ENCODE measurements around the gene RMC1.
"Not testable (repeated sequence)": the region's sequence is repeated elsewhere in the genome, so short reads cannot be mapped to it uniquely, and the experiment has no call there.

Gene RMC1

DNA sequence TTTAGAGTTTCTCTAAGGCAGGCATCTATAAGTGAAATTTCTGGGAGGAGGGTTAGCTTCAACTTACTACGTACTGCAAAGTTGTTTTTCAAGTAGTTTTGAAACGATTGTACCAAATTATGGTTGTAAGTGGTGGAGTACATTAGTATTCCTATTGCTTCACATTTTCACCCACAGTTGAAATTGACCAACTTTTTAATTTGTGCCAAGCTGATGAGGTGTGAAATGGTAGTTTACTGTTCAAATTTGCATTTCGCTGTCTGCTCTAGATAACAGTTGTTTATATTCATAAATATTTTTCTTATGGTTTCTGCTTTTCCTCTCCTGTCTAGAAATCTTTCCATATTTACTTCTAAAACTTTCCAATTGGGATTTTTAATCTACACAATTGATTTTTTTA is 64.4 kb downstream of the RMC1 start:
- DNase-seq: no peak

DNA sequence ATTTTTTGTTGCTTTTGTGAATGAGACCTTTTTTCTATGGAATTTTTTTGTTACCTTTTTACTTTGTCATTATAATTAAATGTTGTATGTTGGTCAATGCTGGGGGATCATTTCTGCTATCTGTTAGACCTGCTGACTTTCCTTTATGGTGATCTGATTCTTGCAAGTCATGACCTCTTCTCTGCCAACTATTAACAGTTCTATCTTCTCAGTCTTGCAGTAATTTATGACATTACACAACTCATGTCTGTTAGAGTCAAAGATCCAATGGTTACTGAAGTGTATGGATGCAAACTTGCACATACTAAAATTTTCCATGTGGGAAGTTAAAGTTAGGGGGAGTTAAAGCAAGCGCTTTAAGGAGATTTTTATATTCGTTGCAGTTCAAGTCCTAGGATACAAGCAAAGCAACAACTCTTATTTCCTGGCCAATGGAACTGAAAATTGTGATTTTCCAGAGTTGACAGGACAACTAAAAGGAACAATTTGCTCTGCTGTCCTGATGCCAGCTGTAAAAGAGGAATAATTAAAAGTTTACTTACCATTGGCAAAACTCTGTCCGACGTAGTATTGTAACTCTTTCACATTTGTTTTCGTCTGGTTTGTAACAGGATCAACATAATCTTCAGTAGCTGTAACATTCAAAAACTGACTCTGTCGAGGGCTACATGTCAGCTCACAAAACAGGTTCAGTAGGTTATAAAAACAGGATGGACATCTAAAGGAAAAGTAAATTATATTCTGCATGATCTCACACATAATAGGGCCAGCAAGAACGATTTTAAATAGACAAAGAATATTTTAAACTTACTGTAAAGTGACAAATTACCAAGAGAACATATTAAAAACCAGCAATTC is 65.2 kb downstream of the RMC1 start:
- no peak for DNase-seq

GRCh38 chr18:23569299-23570063 is 66.2 kb downstream of the RMC1 start:
- DNase-seq: no peak

- no peak for DNase-seq
Observed at GRCh38 chr18:23570912-23571504, 67.7 kb downstream of the RMC1 start.

GRCh38 chr18:23572012-23572411 is 68.7 kb downstream of the RMC1 start:
- DNase-seq: no peak

DNA sequence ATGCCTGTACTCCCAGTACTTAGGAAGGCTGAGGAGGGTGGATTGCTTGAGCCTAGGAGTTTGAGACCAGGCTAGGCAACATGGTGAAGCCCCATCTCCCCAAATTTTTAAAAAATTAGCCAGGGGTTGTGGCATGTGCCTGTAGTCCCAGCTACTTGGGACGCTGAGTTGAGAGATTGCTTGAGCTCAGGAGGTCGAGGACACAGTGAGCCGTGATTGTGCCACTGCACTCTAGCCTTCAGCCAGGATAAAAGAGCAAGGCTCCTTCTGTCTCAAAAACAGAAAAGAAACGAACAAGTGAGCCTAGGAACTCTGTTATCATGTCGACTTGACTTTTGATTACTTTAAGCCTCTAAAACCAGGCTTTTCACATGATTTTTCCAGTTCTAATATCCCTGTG is 69.3 kb downstream of the RMC1 start:
- DNase-seq: no peak

DNA sequence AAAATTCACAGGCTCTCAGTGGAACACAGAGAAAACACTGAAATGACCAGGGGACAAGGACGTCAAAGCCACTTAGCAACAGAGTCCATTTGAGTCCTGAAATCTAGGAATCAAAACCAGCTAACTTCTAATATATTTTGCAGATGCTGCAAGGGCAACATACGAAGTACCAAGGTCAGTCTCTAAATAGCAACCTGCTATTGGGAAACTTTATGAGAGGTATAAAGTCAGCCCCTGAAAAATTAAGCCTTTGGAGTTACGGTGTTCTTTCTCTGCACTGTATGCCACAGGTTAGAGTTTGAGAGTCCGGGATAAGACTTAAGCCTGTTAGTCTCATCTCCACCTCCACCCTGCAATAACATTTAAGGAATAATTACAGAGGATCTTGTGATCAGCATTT is 69.7 kb downstream of the RMC1 start:
- DNase-seq: no peak

DNA sequence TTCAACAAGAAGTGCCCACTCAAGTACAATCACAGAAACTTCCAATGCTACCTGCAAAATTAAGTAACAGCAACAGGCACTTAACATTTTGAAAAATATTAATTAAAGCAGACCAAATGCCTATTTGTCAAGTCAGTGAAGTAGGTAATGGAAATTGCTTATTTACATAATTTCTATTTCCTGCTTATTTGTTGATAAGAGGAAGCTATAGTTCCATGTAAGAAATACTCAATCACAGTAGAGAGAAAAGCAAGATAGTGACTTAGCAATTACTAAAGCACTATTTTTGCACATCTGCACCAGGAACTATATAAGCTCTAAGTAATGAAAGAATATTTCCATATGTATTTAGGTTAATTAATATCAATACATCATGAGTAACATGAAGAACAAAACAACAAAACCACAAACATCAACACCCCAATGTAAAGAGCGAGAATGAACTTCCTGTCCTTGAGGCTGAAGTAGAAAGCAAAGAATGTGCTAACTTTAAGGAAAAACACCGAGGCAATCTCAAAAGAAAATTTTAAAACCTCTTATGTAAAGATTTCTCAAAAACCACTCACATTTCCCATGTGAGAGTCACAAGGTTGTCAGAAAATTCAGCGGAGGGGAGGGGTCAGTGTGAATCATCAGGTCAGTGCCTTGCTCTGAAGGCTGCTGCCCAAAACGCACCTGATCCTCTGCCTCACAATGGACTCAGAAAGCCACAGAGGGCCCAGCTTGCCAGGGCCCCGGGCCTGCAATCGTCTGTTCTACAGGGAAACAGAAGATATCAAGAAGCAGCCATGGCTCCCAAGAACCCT is 70.5 kb downstream of the RMC1 start:
- DNase-seq: peak; percentile 31

DNA sequence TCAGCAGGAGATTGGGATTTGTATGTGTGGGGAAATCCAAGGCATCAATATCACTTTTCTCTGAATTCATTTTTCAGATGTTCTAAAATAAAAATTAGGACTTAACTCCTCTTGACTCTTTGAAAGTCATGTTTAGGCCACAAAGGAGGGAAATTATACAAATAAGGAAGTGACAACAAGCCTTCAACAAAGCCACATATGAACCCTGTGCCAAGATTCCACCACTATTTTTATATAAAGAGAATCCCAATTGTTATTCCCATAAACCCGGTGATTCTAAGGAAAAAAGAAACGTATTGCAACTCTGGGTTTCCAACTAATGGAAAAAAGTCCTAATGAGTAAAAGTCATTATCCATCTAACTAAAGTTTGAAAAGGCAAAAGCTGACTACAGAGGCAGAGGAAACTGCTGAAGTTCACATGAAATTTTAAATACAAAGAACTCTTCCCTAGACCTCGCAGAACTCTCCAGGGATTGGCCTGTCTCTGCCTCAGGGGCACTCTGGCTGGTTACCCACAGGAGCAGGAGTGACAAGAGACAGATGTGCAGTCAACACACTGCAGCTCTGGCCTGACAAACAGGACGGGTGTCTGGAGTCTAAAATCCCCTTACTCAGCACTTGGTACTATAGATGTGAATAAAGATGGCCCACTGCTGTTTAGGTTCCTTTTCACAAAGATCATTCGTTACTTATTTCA is 71.4 kb downstream of the RMC1 start:
- no peak for DNase-seq

DNA sequence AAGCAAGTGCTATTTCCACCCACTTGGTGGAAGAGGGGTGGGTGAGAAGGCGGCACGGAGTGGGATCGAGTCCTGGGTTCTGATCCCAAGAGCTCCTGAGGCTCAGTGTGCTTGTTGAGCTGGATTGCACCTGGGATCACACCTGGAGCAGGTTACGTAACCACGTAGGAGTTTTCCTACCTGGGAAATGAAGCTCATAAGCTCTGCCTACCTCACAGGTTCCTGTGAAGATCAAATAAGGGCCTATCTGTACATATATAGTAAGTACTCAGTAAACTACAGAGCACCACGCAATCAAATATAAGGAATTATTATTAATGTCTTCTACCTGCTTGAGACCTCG is 72.0 kb downstream of the RMC1 start:
- no peak for DNase-seq

DNA sequence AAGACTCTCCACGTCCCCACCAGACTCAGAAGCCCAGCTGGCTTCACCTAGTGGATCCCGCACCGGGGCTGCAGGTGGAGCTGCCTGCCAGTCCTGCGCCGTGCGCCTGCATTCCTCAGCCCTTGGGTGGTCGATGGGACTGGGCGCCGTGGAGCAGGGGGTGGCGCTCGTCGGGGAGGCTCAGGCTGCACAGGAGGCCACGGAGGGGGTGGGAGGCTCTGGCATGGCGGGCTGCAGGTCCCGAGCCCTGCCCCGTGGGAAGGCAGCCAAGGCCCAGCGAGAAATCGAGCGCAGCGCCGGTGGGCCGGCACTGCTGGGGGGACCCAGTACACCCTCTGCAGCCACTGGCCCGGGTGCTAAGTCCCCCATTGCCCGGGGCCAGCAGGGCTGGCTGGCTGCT is 74.2 kb downstream of the RMC1 start:
- not testable (repeated sequence) for DNase-seq

DNA sequence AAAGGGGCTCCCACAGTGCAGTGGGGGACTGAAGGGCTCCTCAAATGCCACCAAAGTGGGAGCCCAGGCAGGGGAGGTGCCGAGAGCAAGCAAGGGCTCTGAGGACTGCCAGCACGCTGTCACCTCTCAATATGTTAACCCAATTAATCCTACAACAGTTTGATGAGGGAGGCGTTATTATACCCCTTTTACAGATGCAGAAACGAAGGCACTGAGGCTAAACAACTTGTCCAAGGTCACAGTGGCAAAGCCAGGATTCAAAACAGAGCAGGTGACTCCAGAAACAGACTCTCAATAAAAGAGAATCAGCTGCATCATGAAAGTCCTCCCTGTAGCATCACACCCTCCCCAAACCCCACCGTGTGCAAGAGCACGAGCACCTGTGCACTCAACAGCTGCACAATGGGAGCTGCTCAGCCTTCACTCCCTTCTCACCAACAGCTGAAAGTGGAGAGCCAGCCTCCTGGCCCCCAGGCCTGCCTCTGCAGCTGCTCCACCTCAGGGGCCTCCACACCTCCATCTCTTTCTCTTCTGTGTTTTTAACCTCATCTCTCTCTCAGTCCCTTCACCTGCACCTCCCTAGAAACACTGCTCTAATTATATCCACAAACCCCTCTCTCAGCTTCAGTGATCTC is 74.9 kb downstream of the RMC1 start:
- DNase-seq: no peak

- peak; percentile 51 for DNase-seq
Observed at GRCh38 chr18:23578891-23579653, 75.8 kb downstream of the RMC1 start.

GRCh38 chr18:23580677-23581367 is 77.5 kb downstream of the RMC1 start:
- peak; percentile 66 for DNase-seq
